GM12891 (cell line): ENCODE results near the gene NTNG1.

Experiments used
- PAX5 ChIP-seq: IDR thresholded peaks from 2 replicates; pipeline ENCODE4 v1.6.1; 2011; ENCODE audit warnings: low read length, moderate library complexity, mild to moderate bottlenecking; ENCODE audit not compliant: insufficient read depth, severe bottlenecking
- POLR2A ChIP-seq: IDR thresholded peaks from 2 replicates; pipeline ENCODE4 v1.6.1; 2011; ENCODE audit warnings: low read depth, low read length, control low read depth
- POLR2AphosphoS5 ChIP-seq: IDR thresholded peaks from 2 replicates; pipeline ENCODE4 v1.6.1; 2011; ENCODE audit warnings: low read depth, low read length, control low read depth
- POU2F2 ChIP-seq: IDR thresholded peaks from 2 replicates; pipeline ENCODE4 v1.6.1; 2011; ENCODE audit warnings: low read depth, mild to moderate bottlenecking, control low read depth, low read length, moderate library complexity
- SPI1 ChIP-seq: IDR thresholded peaks from 2 replicates; pipeline ENCODE4 v1.6.1; 2011; ENCODE audit warnings: low read depth, low read length, control low read depth
- TAF1 ChIP-seq: IDR thresholded peaks from 2 replicates; pipeline ENCODE4 v1.6.1; 2011; ENCODE audit warnings: low read depth, low read length, control low read depth

DNA sequence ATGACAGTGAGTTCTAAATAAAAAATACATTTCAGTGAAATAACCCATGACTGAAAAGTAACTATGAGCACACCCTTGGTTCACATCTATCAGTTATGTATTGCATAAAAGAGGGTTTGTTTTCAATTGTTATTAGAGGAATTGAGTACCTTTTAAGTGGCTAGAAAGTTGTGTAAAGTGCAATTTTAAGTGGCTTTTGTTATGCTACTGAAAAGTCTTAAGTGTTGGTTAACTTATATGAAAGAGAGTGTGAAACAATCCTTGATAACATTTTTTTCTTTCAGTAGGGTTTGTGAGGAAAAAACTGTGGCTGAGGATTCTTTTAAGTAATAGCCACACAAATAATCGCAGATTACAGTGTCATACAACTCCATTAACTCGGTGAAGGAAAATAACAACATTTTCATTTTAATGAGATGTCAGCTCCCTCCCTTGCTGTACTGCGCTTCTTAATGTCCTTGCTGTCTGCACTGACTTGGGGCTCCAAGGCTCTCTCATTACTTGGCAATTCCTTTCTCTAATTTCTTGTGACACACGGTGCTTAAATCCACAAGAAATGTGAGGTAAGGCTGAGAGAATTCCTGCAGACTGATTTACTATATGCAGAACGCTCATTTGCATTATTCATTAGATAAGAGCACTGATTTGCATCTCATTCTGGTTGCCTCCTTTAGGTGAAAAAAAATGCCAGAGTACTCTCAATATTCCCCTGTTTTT lies 40.6 kb downstream of the NTNG1 start:
- TF ChIP-seq POLR2AphosphoS5 (no peak), POLR2A (no peak), SPI1 (no peak), TAF1 (no peak), POU2F2 (no peak), PAX5 (no peak)
